Measurements from ENCODE around the gene SERTAD2.

Gene SERTAD2

GRCh38 chr2:64649013-64649484, 4.7 kb downstream of the SERTAD2 start:
- DNase-seq: no peak

- DNase-seq: peak; percentile 80
Observed at GRCh38 chr2:64646007-64646880, 7.5 kb downstream of the SERTAD2 start.

- peak; percentile 74 to 81 for DNase-seq
Observed at GRCh38 chr2:64644458-64645382, 9.0 kb downstream of the SERTAD2 start.

- no peak for DNase-seq
Observed at GRCh38 chr2:64643838-64644457, 9.8 kb downstream of the SERTAD2 start.

- no peak for DNase-seq
Observed at GRCh38 chr2:64641599-64641998, 12.1 kb downstream of the SERTAD2 start.

GRCh38 chr2:64640153-64641044, 13.3 kb downstream of the SERTAD2 start:
- DNase-seq: no peak

GRCh38 chr2:64639691-64640090, 14.0 kb downstream of the SERTAD2 start:
- DNase-seq: no peak

- DNase-seq: no peak
Observed at GRCh38 chr2:64638502-64639120, 15.1 kb downstream of the SERTAD2 start.

GRCh38 chr2:64637931-64638330, 15.8 kb downstream of the SERTAD2 start:
- no peak for DNase-seq

GRCh38 chr2:64637000-64637635, 16.6 kb downstream of the SERTAD2 start:
- no peak for DNase-seq

GRCh38 chr2:64635976-64636911, 17.5 kb downstream of the SERTAD2 start:
- DNase-seq: peak; percentile 42 to 53

GRCh38 chr2:64634345-64635267, 19.1 kb downstream of the SERTAD2 start:
- peak; percentile 61 to 63 for DNase-seq

- DNase-seq: peak in 1 of 2 donors; percentile 30
Observed at GRCh38 chr2:64632835-64633819, 20.6 kb downstream of the SERTAD2 start.

GRCh38 chr2:64631771-64632170, 21.9 kb downstream of the SERTAD2 start:
- no peak for DNase-seq

- DNase-seq: no peak
Observed at GRCh38 chr2:64630752-64631151, 23.0 kb downstream of the SERTAD2 start.

- no peak for DNase-seq
Observed at GRCh38 chr2:64629875-64630274, 23.8 kb downstream of the SERTAD2 start.

- DNase-seq: no peak
Observed at GRCh38 chr2:64629329-64629781, 24.4 kb downstream of the SERTAD2 start.
